ENCODE data around the gene SNCAIP.
"Not testable (repeated sequence)": the region's sequence is repeated elsewhere in the genome, so short reads cannot be mapped to it uniquely, and the experiment has no call there.

Gene SNCAIP

GRCh38 chr5:122315521-122315920 lies 3.5 kb downstream of the SNCAIP start:
- no peak for DNase-seq (ENCODE audit: low read depth)

- DNase-seq (ENCODE audit: low read depth): no peak
These were observed 4.6 kb downstream of the SNCAIP start for GRCh38 chr5:122316656-122317055.

- no peak for DNase-seq (ENCODE audit: low read depth)
These were observed 7.9 kb downstream of the SNCAIP start for GRCh38 chr5:122319897-122320296.

GRCh38 chr5:122321921-122322320 lies 9.9 kb downstream of the SNCAIP start:
- no peak for DNase-seq (ENCODE audit: low read depth)

GRCh38 chr5:122322801-122323548 lies 10.9 kb downstream of the SNCAIP start:
- no peak for DNase-seq (ENCODE audit: low read depth)

- DNase-seq (ENCODE audit: low read depth): no peak
These were observed 11.7 kb downstream of the SNCAIP start for GRCh38 chr5:122323738-122324137.

- no peak for DNase-seq (ENCODE audit: low read depth)
These were observed 15.1 kb downstream of the SNCAIP start for GRCh38 chr5:122327110-122327509.

- no peak for DNase-seq (ENCODE audit: low read depth)
These were observed 18.8 kb downstream of the SNCAIP start for GRCh38 chr5:122330881-122331280.

- DNase-seq (ENCODE audit: low read depth): no peak
These were observed 20.8 kb downstream of the SNCAIP start for GRCh38 chr5:122332599-122333555.

- no peak for DNase-seq (ENCODE audit: low read depth)
These were observed 21.5 kb downstream of the SNCAIP start for GRCh38 chr5:122333564-122333963.

- no peak for DNase-seq (ENCODE audit: low read depth)
These were observed 27.6 kb downstream of the SNCAIP start for GRCh38 chr5:122339591-122339990.

GRCh38 chr5:122341087-122341486 lies 29.1 kb downstream of the SNCAIP start:
- no peak for DNase-seq (ENCODE audit: low read depth)

GRCh38 chr5:122342256-122342655 lies 30.2 kb downstream of the SNCAIP start:
- DNase-seq (ENCODE audit: low read depth): no peak

- no peak for DNase-seq (ENCODE audit: low read depth)
These were observed 35.0 kb downstream of the SNCAIP start for GRCh38 chr5:122346897-122347581.

GRCh38 chr5:122350496-122350895 lies 38.5 kb downstream of the SNCAIP start:
- DNase-seq (ENCODE audit: low read depth): no peak

GRCh38 chr5:122351416-122352157 lies 39.5 kb downstream of the SNCAIP start:
- no peak for DNase-seq (ENCODE audit: low read depth)

- DNase-seq (ENCODE audit: low read depth): no peak
These were observed 40.3 kb downstream of the SNCAIP start for GRCh38 chr5:122352331-122352730.

GRCh38 chr5:122353361-122353760 lies 41.3 kb downstream of the SNCAIP start:
- not testable (repeated sequence) for DNase-seq (ENCODE audit: low read depth)

- DNase-seq (ENCODE audit: low read depth): no peak
These were observed 42.3 kb downstream of the SNCAIP start for GRCh38 chr5:122354293-122354692.

- DNase-seq (ENCODE audit: low read depth): no peak
These were observed 43.3 kb downstream of the SNCAIP start for GRCh38 chr5:122355324-122355723.

- no peak for DNase-seq (ENCODE audit: low read depth)
These were observed 44.8 kb downstream of the SNCAIP start for GRCh38 chr5:122356855-122357254.
